GM18858 (cell line): ENCODE measurements around the gene PAPSS1.
A peak's percentile ranks its signal among the peaks of the same experiment; 100 is the strongest.
"Not testable (repeated sequence)": the region's sequence is repeated elsewhere in the genome, so short reads cannot be mapped to it uniquely, and the experiment has no call there.

Experiments
- ATAC-seq: cut with Tn5 transposase; IDR thresholded peaks from one replicate; pipeline ENCODE4 v1.9.1; 2021; ENCODE audit not compliant: unreplicated experiment

The PAPSS1 gene

DNA sequence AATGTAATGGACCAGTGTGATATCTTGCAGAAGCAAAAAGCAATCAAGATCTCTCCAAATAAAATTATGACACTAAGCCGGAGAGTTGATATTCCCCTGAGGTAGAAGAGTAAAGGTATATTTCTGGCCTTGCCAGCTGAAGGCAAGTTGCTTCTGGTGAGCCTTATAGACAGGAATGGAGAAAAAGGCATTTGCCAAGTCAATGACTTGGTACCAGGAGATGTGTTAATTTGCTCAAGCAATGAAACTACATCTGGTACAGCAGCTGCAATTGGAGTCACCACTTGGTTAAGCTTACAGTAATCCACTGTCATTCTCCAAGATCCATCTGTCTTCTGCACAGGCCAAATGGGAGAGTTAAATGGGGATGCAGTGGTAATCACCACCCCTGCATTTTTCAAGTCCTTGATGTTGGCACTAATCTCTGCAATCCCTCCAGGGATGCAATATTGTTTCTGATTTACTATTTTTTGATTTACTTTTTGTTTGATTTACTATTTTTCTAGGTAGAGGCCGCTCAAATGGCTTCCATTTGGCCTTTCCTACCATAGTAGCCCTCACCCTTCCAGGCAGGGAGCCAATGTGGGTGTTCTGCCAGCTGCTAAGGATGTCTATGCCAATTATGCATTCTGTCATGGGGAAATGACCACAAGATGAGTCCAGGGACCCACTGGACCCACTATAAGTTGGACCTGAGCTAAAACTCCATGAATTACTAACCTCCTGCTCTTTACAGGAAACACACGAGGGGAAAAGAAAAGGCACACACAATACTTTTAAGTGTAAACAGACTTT lies 6.3 kb upstream of the PAPSS1 start:
- ATAC-seq = not testable (repeated sequence)

DNA sequence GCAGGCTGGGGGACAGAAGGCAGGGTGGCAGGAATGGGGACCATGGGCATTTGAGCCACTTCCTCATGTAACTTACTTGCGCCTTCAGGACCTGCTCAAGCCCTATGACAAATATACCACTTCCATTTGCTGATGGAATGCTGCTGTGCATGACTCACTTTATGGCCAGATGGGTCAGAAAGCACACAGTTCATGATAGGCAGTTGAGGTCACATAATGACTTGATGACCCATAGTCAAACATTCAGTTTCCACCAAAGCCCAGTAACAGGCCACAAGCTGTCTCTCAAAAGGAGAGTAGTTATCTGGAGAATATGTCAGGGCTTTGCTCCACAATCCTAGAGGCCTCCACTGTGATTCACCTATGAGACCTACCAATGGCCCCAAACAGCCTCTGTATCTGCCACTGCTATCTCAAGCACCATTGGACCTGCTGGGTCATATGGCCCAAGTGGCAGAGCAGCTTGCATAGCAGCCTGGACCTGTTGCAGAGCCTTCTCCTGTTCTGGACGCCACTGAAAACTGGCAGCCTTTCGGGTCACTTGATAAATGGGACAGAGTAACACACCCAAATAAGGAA lies 5.3 kb upstream of the PAPSS1 start:
- no peak for ATAC-seq

DNA sequence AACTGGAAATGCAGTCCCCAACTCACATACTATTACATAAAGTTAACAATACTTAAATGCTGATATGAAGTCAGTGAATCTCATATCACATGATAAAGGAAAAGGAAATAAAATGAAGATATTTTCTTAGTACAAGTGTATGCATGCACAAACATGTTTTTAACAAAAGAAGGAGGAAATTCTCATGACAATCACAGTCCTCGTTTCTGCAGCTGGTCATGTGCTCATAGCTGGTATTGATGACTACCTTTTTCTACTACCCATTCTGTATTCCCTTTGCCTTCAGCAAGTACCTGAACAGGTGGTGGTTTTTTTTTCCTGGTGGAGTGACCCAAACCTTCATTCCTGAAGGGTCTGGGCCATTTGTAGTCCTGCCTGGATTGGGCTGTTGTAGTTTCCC lies 3.3 kb upstream of the PAPSS1 start:
- not testable (repeated sequence) for ATAC-seq

DNA sequence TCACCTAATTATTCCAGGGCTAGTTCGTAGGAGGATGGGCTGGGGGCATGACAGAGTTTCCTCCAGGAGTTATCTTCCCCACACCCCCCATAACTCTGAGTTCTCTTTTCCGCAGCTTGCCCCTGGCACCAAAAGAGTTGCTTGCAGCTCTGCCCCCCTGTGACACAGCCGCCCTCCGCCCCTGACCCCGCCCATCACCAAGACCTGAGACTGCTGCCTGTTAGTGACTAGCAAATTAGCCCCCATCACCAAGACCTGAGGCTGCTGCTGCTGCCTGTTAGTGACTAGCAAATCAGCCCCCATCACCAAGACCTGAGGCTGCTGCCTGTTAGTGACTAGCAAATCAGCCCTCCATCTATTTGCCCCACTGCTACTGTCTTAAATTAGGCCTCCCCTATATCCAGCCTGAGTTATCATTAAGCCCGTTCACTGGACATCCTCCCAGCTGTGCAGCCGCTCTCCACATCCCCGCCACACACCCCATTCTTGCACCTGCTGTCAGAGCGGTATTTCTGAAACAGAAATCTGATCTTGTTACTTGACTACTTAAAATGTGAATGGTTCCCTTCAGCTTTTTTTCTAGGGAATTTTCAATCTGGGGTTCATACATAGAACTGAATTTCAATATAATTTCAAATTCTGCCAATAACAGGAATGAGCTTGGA lies 1.5 kb upstream of the PAPSS1 start:
- no peak for ATAC-seq

DNA sequence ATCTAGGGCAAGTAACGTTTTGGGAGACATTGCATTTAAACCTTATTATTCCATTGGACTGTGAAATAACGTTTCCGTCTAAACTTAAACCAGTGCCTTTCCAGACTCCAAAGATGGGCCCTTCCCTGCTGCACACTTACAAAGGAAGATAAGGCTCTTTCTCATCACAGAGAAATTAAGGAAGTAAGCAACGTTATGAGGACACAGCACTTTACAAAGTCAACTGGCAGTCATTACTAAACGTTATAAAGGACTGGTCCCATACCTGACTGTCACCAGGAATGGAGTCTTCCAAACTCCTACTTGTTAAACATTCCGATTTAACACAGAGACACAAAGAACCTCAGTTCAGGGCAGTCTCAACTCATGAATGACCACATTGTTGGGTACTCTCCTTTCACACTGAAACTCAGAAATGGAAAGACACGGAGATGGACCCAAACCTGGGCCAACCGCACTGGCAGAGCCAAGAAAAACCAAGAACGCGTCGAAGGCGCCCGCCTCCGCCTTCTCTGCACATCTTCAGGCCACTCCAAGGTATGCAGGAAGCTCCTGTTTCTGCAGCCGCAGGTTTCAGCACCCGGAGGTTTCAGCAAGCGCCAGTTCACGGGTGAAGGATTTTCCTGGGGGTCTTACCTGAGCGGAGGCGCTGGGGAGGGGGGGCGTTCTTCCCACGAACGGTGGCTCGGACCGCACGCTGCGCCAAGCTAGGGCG lies 670 bp downstream of the PAPSS1 start:
- peak; percentile 0 for ATAC-seq

DNA sequence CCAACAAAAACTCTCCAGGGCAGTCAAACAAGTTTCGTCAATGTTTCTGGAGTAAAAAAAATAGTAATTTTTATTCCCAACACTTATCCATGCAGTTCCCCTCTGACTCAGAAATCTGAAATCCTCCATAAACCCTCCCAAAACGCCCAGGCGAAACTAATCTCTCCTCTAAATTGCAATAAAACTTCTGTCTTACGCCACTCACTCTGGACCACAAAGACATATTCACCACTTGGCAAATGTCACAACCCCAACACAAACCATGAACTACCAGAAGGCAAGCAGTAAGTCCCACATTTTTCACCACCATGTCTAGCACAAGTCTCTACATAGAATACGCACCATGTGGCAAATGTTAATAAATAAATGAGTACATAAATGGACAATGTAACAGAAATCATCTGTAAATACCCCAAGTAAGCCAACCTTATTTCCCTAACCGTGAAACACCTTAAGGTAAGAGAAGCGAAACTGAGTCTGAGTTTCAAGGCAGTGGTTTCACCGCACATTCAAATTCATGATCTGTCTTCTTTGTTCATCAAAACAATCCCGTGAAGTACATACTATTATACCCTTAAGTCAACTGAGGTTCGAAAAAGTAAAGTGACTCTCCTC lies 1.6 kb downstream of the PAPSS1 start:
- ATAC-seq = peak; percentile 29

DNA sequence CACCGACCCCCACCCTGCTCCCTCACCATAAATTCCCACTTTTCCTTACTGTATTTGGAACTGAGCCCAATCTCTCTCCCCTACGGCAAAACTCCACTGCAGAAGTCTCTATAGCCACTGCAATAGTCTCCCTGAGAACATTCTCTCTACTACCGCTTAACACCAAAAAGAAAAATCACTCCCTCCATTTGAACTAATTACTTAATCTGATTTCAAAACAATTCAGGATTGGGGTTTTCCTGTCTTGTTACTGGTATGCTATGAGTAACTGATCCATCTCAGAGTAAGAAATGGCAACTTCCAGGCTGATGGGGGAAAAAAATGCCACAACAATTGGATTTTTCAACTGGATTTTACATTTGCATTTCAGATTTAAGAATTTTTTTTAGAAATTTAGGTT lies 5.8 kb downstream of the PAPSS1 start:
- no peak for ATAC-seq

DNA sequence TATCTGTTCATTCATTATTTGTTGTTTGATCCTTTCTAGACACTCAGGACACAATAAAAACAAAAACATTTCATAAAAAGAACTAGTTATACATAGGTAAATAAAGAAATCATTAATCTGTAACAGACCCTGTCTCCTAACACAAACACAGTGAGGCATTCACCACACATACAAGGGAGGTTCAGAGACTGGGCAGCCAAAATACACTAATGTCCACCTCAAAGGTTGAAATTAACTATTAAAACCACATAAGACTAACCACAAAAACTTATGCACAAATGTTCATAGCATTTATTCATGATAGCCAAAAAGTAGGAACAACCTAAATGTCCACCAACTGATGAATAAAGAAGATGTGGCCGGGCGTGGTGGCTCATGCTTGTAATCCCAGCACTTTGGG lies 7.8 kb downstream of the PAPSS1 start:
- ATAC-seq = no peak

DNA sequence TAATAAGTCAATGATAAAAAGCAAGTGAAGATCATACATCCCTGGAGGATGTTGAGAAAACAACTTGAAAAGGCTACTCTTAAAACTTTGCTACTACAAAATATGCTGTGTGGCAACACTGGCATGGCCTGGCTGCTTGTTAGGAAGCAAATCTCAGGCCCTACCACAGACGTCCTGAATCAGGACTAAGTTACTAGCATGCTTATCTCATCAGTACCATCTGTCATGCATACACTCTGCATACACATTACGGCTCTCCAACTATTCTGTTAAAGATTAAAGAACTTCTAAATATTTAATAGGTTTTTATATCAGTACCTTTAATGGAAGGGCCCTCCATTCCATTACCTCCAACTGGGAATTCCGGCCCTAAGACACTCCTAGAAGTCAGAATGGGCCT lies 8.2 kb downstream of the PAPSS1 start:
- ATAC-seq = no peak

DNA sequence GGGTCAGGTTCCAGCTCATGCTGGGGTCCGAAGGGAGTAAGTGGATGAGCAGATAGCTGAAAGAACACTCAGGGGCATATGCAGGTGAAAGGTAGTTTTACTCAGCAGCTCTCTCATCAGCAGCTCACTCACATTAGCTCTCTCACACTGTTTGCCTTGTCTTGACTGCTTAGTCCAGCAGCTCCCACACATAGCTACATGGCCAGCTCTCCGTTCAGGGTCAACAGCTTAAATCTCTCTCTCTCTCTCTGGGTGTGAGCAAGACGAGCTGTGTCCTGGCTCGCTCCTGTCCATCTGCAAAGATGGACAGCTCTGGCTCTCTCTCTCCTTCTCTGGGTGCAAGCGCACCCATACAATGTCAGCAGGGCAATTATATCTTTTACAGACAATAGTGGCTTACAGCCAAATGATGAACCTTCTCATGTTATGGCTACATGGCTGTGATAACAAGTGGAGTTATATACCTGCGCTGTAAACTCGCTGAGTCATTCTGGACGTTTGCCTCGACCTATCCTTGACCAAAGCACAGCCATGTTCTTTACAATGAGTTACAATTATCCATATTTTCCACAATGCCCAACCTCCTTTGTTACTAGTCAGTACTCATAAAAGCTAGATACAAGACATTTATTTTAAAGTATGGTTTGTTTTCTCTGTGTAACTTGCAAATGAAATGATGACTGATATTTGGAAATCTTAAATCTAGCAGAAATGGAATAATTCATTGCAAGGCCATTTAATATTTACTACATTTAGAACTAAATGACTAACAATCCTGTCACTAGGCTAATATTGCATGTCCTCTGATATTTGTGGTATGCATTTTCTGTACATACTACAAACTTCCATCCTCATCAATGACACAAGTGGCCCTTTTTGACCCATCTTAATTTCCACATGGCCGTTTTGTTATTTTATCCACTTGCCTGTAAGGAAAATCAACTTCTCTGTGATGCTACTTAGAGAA lies 9.3 kb downstream of the PAPSS1 start:
- ATAC-seq = no peak

DNA sequence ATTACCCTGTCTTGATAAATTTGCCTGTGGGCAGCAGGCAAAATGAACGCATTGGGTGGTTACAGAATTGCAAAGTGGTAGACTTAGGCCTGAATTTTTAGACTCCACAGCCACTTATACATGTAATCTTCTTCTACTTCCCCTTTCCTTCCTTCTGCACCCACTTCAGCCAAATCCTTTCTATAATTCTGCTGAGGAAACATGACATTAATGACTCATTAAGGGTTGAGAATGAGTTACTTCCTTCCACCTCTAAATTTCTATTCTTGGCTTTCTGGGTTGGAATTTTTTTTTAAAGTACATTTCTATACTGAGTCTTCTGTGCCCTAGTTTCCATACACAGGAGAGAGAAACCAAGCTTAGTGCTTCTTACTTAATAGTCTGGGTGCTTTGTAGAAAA lies 10.1 kb downstream of the PAPSS1 start:
- ATAC-seq = peak; percentile 48

DNA sequence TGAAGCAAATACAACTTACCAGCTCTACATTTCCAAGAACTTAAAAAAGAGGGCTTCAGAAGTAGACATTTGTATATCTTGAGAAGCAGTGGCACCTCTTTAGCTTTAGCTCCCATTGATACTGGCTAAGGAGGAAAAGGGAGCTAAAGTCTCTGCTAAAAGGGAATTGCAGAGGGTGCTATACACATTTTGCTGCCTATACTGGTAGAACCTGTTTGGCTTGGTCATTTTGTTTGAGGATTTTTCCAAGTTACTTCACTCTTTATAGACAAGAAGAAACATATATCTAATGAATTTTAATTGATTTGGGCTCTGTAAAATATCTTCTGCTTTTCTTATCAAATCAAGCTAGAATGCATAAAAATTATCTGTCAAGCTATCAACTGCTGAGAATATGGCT lies 11.8 kb downstream of the PAPSS1 start:
- ATAC-seq = no peak

DNA sequence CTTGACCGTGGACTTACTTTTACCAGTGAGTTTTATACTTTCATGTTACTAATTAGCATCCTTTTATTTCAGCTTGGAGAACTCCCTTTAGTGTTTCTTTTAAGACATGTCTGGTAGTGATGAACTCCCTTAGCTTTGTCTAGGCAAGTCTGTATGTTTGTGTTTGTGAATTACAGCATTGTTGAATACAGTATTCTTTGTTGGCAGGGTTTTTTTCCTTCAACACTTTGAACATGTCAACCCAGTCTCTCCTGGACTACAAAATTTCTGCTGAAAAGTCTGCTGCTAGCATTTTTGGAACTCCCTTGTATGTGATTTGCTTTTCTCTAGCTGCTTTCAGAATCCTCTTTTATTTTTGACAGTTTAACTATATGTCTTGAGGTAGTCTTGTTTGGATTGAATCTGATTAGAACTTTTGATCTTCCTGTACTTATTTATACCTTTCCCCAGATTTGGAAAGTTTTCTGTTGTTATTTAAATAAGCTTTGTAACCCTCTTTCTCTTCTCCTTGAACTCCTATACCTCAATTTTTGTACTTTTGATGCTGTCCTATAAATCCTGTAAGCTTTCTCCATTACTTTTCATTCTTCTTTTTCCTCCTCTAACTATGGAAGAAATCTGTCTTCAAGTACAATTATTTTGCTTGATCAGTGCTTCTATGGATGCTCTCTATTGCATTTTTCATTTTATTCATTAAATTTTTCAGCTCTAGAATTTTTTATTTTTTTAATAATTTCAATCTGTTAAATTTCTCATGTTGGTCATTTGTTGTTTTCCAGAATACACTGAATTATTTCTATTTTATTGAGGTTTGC lies 14.1 kb downstream of the PAPSS1 start:
- no peak for ATAC-seq

DNA sequence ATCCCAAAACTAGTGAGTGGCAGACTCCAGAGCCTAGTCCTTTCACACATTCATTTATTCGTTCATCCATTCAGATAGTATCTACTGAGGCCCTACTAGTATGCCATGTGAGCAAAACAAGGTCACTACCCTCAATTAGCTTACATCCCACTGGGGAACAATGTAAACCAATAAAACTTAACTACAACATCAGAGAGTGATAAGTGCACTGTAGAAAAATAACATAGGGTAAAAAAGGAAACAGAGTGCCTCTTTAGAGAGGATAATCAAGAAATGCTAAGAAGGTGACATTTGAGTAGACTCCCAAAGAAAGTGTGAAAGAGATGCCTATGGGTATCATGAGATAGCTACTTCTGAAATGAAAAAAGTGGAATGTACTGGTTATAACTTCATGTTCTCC lies 18.5 kb downstream of the PAPSS1 start:
- no peak for ATAC-seq

DNA sequence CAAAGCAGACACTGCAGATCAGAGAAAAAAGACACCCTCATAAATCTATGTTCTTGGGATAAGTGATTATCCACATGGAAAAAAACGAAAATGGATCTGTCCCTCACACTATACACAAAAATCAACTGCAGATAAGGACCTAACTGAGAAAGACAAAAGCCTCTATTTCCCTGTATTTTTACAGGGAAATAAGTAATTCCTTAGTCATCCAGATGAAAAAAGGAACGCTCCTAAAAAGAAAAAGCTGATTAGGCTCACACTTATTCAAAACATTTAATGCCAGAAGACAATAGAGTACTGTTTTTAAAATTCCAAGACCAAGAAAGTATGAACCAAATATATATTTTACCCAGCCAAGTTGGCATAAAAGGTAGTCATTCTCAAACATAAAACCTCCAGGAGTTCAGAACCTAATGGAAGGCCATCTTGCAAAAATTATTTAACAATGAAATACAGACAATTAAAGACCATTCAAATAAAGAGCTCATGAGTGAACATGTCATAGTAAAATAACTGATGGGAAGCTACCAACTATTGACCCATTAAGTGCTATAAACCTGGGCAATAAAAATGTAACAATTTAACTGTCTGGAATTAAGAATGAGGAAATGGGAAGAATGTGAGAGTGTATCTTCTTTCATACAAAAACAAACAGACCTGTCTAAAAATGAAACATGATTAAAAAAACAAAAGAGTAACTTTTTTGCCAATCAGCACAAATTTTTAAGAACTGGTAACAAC lies 20.4 kb downstream of the PAPSS1 start:
- ATAC-seq = no peak

DNA sequence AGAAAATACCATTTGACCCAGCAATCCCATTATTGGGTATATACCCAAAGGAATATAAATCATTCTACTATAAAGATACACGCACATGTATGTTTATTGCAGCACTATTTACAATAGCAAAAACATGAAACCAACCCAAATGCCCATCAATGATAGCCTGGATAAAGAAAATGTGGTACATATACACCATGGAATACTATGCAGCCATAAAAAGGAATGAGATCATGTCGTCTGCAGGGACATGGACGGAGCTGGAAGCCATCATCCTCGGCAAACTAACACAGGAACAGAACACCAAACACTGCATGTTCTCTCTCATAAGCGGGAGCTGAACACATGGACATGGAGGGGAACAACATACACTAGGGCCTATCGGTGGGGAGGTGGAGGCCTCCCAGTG lies 23.8 kb downstream of the PAPSS1 start:
- not testable (repeated sequence) for ATAC-seq

DNA sequence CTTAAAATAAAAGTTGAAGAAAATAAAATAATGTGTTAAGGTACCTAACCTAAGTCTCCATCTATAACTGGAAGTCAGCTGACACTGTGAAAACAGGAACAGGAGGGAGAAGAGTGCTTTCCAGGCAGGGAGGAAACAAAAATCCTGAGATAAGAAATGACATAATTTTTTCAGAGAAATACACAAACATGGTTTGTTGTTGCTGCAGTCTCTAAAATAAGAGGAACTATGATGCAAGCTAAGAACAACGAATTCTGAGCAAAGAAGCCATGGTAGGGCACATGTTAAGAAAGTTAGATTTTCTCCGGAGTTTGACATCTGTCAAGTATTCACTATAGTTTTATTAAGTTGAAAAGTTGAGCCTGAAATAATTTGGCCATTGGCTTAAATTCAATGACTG lies 26.9 kb downstream of the PAPSS1 start:
- ATAC-seq = no peak

DNA sequence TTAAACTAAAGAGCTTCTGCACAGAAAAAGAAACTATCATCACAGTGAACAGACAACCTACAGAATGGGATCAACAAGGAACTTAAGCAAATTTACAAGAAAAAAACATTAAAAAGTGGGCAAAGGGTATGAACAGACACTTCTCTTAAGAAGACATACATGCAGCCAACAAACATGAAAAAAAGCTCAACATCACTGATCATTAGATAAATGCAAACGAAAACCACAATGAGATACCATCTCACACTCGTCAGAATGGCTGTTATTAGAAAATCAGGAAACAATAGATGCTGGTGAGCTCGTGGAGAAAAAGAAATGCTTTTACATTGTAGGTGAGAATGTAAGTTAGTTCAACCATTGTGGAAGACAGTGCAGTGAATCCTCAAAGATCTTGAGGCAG lies 27.8 kb downstream of the PAPSS1 start:
- ATAC-seq = no peak

DNA sequence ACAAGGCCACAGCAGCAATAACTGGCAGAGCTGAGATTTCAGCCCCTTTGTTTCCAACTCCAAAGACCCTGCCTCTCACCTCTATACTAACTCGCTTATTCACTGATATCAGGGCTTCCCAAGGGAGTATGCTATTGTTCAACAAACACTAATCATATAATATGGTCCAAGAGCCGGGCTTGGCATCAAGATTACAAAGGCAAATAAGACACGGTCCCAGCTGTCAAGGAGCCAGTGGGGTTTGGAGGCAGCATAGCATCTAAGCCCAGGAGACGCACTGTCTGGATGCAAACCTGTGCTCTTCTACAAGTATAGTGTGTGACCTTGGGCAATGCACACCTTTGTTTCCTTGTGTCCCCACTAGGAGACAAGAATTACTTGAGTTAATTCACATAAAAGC lies 28.7 kb downstream of the PAPSS1 start:
- no peak for ATAC-seq
